HUES6 (cell line): Measurements from ENCODE around the gene FAM3C.

Experiments used
- H3K27ac ChIP-seq: 2 replicates; pipeline ENCODE4 v1.7.0; 2013; ENCODE audit warnings: low read depth, mild to moderate bottlenecking, low read length, inconsistent platforms
- H3K27me3 ChIP-seq: 2 replicates; pipeline ENCODE4 v1.6.1; 2013; ENCODE audit warnings: low read length; ENCODE audit not compliant: control insufficient read depth, insufficient read depth
- H3K36me3 ChIP-seq: 2 replicates; pipeline ENCODE4 v1.6.1; 2013; ENCODE audit warnings: low read length; ENCODE audit not compliant: control insufficient read depth, insufficient read depth
- H3K4me1 ChIP-seq: 2 replicates; pipeline ENCODE4 v1.6.1; 2013; ENCODE audit warnings: low read length; ENCODE audit not compliant: control insufficient read depth, insufficient read depth
- H3K4me3 ChIP-seq: 2 replicates; pipeline ENCODE4 v1.5.1; 2013; ENCODE audit warnings: low read depth, low read length
- H3K9ac ChIP-seq: one replicate; pipeline ENCODE4 v1.6.1; 2013; ENCODE audit warnings: mild to moderate bottlenecking, low read length
- H3K9me3 ChIP-seq: 2 replicates; pipeline ENCODE4 v1.6.1; 2013; ENCODE audit warnings: low read depth, low read length; ENCODE audit not compliant: control insufficient read depth, insufficient read depth

FAM3C gene

DNA sequence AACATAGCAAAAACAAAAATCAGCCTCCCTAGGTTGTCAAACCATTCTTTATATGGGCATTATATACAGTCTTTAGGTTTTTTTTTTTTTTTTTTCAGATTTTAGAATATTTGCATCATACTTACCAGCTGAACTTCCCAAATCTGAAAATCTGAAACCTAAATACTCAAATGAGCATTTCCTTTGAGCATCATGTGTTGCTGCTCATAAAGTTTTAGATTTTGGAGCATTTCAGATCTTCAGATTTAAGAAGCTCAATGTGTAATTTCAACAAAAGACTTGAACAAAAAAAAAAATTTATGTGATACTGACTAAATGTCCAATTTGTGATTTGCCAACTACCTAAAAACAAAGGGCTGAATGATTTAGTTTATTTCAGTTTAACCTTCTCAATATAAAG is 13.6 kb downstream of the FAM3C start:
- Histone ChIP-seq H3K36me3 (peaks cover 21% of the 10 kb centered on the region), H3K9me3 (no peaks in the 10 kb centered on the region), H3K4me3 (no peak overlapping the region), H3K4me1 (peaks cover 4% of the 10 kb centered on the region; the same call in 1 of the 2 replicates), H3K27me3 (no peaks in the 10 kb centered on the region), H3K27ac (no peak overlapping the region), H3K9ac (no peak overlapping the region)

DNA sequence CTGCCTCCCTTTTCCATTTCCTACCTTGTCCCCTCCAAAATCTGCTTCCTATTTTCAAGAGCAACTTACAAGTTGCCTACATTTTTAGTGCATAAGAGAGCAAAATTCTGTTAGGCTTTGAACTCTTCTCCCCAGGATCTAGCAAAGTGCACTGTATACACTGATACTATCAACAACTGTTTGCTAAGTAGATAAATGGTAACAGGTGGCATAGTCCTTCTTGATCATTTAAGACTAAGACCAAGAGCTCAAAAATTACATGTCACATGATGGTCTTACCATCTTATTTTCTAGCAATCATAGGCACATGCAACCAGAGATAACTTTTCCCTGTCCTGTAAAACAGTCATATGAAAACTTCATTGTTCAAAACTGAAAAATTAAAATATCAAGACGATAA is 16.2 kb downstream of the FAM3C start:
- Histone ChIP-seq H3K36me3 (peaks cover 46% of the 10 kb centered on the region), H3K27ac (no peak overlapping the region), H3K9me3 (no peaks in the 10 kb centered on the region), H3K27me3 (no peaks in the 10 kb centered on the region), H3K9ac (no peak overlapping the region), H3K4me3 (no peak overlapping the region), H3K4me1 (no peaks in the 10 kb centered on the region)

GRCh38 chr7:121376979-121377378 is 19.1 kb downstream of the FAM3C start:
- Histone ChIP-seq H3K9ac (no peak overlapping the region), H3K27ac (no peak overlapping the region), H3K4me3 (no peak overlapping the region), H3K9me3 (no peaks in the 10 kb centered on the region), H3K36me3 (peaks cover 61% of the 10 kb centered on the region), H3K4me1 (no peaks in the 10 kb centered on the region), H3K27me3 (no peaks in the 10 kb centered on the region)

- Histone ChIP-seq H3K27me3 (no peaks in the 10 kb centered on the region), H3K36me3 (peaks cover 65% of the 10 kb centered on the region), H3K4me3 (no peak overlapping the region), H3K27ac (no peak overlapping the region), H3K9ac (no peak overlapping the region), H3K9me3 (no peaks in the 10 kb centered on the region), H3K4me1 (no peaks in the 10 kb centered on the region)
Measured at GRCh38 chr7:121373177-121373576, 22.9 kb downstream of the FAM3C start.

GRCh38 chr7:121372376-121373010 is 23.6 kb downstream of the FAM3C start:
- no peak overlapping the region for H3K4me3 ChIP-seq
- H3K27me3 ChIP-seq: no peaks in the 10 kb centered on the region
- H3K4me1 ChIP-seq: no peaks in the 10 kb centered on the region
- H3K9ac ChIP-seq: no peak overlapping the region
- no peaks in the 10 kb centered on the region for H3K9me3 ChIP-seq
- H3K27ac ChIP-seq: no peak overlapping the region
- peaks cover 60% of the 10 kb centered on the region for H3K36me3 ChIP-seq

- no peak overlapping the region for H3K4me3 ChIP-seq
- no peaks in the 10 kb centered on the region for H3K9me3 ChIP-seq
- no peaks in the 10 kb centered on the region for H3K27me3 ChIP-seq
- H3K4me1 ChIP-seq: no peaks in the 10 kb centered on the region
- H3K36me3 ChIP-seq: peaks cover 58% of the 10 kb centered on the region
- H3K27ac ChIP-seq: no peak overlapping the region
- no peak overlapping the region for H3K9ac ChIP-seq
Measured at GRCh38 chr7:121371883-121372282, 24.2 kb downstream of the FAM3C start.

DNA sequence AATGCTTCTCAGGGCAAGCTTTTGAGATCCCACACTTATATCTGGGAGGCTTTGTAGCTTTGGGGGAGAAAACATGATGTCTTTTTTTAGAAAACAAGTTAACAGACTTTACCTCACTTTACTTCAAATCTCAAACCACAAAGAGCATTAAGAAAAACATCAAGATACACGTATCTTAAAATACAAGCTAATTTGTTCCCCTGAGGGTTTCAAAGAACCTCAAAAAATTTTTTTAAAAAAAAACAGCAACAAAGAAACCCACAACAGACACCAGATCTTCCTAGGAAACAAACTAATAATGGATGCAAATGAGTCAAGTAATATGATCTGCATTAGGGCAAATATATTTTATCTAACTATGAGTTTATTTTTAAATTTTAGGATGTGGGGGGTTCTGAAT is 24.7 kb downstream of the FAM3C start:
- Histone ChIP-seq H3K9ac (no peak overlapping the region), H3K36me3 (peaks cover 57% of the 10 kb centered on the region), H3K27ac (no peak overlapping the region), H3K9me3 (no peaks in the 10 kb centered on the region), H3K27me3 (no peaks in the 10 kb centered on the region), H3K4me3 (no peak overlapping the region), H3K4me1 (no peaks in the 10 kb centered on the region)

DNA sequence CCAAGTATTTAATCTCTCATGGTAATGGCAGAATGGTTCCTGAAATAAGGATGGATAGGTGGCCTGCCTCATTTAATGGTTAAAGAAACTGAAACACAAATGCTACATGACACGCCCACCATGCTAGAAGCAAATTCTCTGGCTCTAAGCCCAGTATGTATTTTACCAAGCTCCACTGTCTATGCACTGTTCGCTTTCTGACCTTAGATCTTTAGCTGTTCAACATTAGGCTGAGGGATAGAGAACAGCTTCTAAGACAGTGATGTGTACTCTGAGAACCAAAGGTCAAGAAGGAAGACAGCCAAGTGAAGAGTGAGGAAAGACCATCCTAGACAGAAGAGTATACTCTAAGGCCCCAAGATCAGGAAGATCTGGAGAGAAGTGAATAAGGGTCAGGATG is 26.6 kb downstream of the FAM3C start:
- Histone ChIP-seq H3K4me1 (no peaks in the 10 kb centered on the region), H3K36me3 (peaks cover 50% of the 10 kb centered on the region), H3K4me3 (no peak overlapping the region), H3K9me3 (no peaks in the 10 kb centered on the region), H3K27ac (no peak overlapping the region), H3K27me3 (no peaks in the 10 kb centered on the region), H3K9ac (no peak overlapping the region)

DNA sequence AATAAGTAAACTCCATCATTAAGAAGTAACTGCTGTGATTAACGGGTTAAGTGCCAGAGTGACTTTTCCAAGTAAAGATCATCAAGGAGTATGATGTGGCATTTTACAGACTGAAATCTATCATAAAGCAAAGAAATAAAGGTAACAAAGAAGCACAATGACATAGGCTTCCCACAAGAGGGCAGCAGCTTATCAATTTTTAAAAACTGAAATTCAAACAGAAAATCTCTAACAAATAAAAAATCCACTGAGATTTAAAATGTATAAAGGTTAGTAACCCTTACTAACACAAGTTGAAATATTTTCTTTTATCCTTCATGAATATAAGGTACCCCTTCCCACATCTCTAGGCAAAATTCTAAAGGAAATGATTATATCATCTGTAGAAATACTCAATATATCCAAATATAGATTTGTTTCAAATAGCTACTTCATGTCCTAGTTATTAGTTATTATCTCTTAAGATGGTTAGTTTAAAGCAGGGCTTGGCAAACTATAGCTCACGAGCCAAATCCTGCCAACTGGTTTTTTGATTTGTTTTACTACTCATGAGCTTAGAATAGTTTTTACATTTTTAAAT is 29.2 kb downstream of the FAM3C start:
- Histone ChIP-seq H3K27ac (no peak overlapping the region), H3K9ac (no peak overlapping the region), H3K9me3 (no peaks in the 10 kb centered on the region), H3K36me3 (peaks cover 55% of the 10 kb centered on the region), H3K4me3 (no peak overlapping the region), H3K4me1 (no peaks in the 10 kb centered on the region), H3K27me3 (no peaks in the 10 kb centered on the region)

- Histone ChIP-seq H3K4me3 (no peak overlapping the region), H3K4me1 (no peaks in the 10 kb centered on the region), H3K27ac (no peak overlapping the region), H3K27me3 (no peaks in the 10 kb centered on the region), H3K9ac (no peak overlapping the region), H3K9me3 (no peaks in the 10 kb centered on the region), H3K36me3 (peaks cover 72% of the 10 kb centered on the region)
Measured at GRCh38 chr7:121360564-121360963, 35.5 kb downstream of the FAM3C start.

DNA sequence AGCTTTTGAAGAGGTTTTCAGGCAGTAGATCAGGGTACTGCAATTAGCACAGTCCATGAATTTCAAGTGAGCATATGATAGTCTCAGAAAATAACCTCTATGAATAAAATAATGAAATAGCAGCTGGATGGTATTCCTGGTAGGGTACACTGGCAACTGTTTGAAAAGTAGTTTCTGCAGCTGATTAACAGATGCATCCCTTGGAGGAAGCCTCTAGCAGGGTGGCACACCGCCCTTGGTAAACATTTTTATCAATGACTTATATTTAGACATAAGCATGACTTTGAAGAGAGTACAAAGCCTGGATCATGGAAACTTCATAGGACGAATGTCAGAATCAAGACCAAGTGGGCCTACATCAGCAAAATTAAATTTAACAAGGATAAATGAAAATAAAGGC is 40.5 kb downstream of the FAM3C start:
- Histone ChIP-seq H3K9ac (no peak overlapping the region), H3K9me3 (no peaks in the 10 kb centered on the region), H3K36me3 (peaks cover 64% of the 10 kb centered on the region), H3K27me3 (no peaks in the 10 kb centered on the region), H3K4me1 (no peaks in the 10 kb centered on the region), H3K27ac (no peak overlapping the region), H3K4me3 (no peak overlapping the region)
